CD4-positive, alpha-beta T cell treated with Interferon gamma for 1 hour (primary cell): ENCODE results near the gene PHLDA1.

ENCODE experiments used
- DNase-seq: peaks from one replicate; pipeline ENCODE4 v3.0.0-alpha.2; 2020

PHLDA1 gene

DNA sequence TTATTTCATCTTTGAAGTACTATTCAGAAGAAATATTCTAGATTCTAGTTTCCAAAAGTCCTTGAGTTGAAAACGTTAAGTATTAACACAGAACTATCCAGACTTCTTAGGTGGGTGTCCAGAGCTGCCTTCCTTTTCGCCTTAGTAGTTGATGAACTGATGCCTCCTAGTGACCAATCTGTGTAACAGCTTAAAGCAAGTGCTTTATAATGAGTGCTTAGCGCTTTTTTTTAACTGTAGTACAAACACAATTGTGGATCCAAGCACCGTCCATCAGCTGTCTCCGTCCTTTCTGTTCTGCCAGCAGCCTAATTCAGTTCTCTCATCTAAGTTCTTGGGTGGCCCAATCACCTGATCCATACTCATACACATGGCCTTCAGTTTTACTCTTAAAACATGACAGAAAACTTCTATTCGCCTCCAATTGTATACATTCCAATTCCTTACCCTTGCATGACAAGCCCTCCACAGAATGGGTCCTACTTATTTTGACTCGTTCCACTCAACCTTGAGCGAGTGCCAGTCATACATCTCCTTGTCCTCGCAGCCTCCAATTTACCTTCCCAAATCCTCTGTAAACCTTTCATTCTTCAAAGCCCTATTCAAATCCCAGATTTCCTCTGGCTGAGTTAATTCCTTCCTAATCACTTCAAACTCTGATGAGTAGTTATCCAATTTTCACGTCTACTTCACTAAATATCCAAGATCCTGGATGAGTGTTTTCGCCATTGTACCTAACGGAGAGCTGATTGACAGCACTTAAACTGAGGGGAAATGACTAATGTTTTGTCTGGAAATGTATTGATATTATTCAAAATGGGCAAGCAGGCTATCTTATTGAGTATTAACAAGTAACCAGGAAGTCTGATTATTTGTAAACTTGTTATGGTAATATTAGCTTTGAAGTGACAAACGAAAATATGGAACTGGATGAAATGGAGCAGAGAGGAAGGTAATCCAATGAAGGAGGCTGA lies 5.8 kb upstream of the PHLDA1 start:
- DNase-seq: peak; percentile 25

GRCh38 chr12:76035045-76035444 lies 3.5 kb upstream of the PHLDA1 start:
- DNase-seq: no peak

DNA sequence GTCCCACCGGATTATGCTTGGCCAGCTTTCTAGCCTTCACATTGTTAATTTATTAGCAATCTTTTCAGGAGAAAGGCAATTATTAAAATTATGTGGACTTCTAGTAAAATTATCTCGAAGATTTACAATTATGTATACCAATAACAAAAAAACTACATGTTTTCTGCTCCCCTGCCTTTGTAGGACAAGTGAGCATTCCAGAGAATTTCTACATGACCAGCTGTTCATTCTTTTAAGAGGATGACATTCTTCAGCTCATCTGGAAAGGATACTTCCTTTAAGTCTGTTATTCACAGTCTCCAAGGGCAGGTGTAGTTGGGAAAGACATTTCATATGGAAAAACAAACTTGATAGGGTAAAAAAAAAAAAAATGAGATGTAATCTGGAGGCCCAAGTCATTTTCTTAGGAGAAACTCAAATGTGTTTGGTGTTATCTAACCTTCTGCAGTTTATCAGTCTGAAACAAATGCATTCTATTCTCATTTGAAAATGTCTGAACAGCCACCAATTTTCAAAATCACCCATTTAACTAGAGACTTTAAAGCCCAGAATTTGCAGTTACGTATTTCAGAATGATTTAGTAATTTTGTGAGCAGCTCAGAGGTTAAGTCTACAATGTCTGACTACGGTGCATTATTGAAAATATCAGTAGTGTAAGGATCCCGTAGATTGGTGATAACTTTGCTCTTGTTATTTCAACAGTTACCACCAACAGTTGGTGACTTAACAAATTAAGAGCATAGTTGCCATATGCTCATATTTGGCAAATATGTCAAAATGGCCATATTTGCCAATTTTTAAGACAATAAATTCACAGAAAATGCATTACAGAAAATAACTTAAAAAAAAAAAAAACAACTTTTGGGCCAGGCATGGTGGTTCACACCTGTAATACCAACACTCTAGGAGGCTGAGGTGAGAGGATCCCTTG lies 1.8 kb upstream of the PHLDA1 start:
- no peak for DNase-seq

DNA sequence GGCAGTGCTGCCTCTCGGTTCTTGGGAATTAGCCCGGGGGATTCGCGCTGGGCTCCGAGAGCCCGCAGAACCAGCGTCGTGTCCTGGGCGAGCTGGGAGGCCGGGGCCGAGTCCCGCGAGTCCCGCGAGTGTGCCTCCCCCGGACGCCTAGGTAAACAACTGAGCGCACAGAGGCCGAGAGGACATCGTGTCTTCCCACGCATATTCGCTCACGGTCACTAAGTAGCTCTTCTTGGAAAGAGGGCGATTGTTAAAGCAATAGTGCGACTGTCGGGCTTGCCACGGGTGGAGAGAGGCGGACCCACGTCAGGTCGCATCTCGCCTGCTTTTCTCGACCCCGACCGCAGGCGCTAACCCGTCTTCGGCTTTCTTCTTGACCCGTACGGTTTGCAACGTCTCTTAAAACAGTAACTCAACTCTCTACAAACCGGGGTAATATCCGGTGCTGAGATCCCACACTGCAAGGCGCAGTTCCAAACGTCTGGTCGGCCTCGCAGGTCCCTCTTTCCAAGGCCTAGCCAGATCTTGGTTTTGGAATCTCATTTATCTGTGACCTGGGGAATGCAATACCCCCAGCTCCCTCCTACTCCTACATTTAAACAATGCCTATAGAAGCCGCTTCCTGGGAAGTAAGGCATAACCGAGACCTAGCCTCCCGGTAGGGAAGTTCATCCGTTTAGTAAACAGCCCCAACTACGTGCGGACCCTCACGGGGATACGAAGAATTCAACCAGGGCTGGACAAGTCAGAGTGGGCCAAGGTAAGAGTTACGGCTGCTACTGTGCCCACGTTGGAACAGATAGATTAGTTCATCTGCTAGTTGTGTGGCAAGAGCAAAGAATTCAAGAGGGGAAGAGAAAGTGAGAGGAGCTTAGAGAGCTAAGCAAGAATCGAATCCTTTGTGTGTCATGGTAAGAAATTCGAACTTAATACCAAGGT lies 736 bp upstream of the PHLDA1 start:
- peak; percentile 45 for DNase-seq

GRCh38 chr12:76031081-76031413 lies 529 bp downstream of the PHLDA1 start:
- DNase-seq: no peak

- DNase-seq: peak; percentile 46
Observed at GRCh38 chr12:76030341-76031080, 1.1 kb downstream of the PHLDA1 start.

GRCh38 chr12:76029982-76030340 lies 1.6 kb downstream of the PHLDA1 start:
- DNase-seq: no peak

GRCh38 chr12:76028571-76029277 lies 2.9 kb downstream of the PHLDA1 start:
- DNase-seq: no peak

GRCh38 chr12:76026643-76027063 lies 4.9 kb downstream of the PHLDA1 start:
- no peak for DNase-seq

DNA sequence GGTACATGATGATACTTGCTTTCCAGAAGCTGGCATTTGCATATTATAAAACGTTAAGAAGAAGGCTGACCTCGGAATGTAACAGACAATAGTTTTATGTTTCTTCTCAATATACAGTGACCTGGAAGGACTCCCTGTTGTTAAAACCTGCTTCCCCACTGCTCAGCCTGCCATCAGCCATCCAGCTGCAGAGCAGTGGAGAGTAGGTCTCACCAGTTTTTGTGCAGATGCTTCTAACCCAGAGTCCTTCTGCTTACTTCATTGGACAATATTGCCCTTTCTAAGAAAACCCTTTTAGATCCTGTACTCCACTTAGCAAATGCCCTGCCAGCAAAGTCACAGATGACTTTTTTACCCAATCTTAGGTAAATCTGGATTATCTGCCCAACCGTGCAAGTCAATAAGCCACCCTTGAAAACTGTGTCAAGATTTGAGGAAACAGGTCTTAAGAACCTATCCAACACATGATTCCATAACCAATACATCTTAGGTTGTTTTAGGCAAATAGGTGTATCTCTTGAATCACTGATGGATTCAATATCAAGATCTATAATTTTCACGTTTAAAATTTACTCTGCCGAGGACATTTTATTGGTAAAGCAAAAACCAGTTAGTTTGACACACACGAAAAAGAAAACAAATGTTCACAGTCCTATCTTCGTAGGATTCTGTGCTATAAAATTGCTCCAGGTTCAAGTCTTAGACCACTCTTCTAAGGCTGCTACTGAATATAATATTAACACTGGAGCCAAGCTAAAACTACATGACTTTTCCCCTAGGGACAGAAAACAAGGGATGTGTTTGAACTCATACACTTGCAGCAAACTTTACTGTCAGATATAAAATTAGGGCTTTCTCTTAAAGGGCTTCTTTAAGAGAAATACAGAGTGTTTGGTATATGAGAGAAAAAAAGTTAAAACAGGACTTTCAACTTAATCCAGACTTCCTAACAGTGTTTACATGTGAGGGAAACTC lies 5.7 kb downstream of the PHLDA1 start:
- DNase-seq: no peak

GRCh38 chr12:76024942-76025600 lies 6.5 kb downstream of the PHLDA1 start:
- no peak for DNase-seq

DNA sequence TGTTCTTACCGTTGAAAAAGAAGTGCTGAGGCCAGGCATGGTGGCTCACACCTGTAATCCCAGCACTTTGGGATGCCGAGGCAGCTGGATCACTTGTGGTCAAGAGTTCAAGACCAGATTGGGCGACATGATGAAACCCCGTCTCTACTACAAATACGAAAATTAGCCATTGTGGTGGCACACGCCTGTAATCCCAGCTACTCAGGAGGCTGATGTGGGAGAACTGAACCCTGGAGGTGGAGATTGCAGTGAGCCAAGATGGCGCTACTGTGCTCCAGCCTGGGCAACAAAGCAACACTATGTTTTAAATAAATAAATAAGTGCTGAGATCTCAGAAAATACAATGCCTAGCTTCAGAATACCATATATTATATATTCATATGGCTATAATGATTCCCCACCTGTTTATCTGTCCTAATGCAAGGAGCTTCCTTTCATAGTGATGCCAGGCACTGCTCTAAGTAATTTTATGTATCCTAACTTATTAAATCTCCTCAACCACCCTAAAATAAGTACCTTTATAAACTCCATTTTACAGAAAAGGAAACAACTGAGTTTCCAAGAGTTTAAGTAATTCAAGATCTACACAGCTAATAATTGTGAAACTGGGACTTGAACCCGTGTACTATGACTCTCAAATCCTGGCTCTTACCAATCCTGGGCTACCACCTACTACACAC lies 7.3 kb downstream of the PHLDA1 start:
- DNase-seq: no peak

- DNase-seq: no peak
Observed at GRCh38 chr12:76023069-76023690, 8.4 kb downstream of the PHLDA1 start.

DNA sequence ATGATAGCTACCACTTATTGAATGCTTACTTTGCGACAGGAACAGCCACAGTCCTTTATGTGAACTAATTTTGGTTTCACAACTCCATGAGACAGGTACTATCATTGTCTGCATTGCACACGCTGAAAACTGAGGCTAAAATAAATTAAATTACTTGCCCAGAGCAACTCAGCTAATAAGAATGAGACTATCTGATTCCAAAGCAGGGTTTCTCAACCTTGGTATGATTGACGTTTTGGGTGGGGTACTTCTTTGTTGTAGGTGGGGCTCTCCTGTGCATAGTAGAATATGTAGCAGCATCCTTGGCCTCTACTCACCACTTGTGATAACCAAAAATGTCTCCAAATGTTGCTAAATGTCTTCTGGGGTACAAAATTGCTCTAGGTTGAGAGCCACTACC lies 9.1 kb downstream of the PHLDA1 start:
- no peak for DNase-seq

- DNase-seq: peak; percentile 71
Observed at GRCh38 chr12:76020731-76021672, 10.6 kb downstream of the PHLDA1 start.

DNA sequence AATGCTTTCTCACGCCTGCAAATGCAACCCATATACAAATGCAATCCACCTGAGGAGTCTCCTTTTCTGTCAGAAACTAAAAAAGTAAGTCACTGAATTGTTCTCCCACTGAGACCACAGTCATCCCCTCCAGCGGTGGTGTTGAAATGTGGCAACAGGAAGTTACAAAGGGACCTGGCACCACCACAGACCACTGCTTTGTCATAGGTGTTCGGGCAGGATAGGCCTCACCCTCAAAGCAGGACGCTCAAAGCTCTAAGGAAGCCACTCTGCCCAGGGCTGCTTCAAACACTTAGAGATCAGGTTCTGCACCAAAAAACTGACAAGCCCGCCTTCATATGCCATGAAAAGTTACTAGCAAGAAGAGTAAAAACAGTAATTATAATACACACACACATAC lies 11.3 kb downstream of the PHLDA1 start:
- DNase-seq: peak; percentile 78

- no peak for DNase-seq
Observed at GRCh38 chr12:76018672-76019071, 12.9 kb downstream of the PHLDA1 start.
